ENCODE measurements around the gene RAC2. TPM values are rescaled to one million over a fixed set of nuclear protein-coding genes. Genes with fewer than 3 reads are reported as not detected.
A peak's percentile ranks its signal among the peaks of the same experiment; 100 is the strongest.

Gene RAC2
- total and polyA plus RNA-seq, 9 of the 15 experiments (the other 6 are each of a cell fraction or from before 2014, with no cell fraction given), result 22.7 to 103 (median 43.3) TPM

- TF ChIP-seq, protein P1, sequence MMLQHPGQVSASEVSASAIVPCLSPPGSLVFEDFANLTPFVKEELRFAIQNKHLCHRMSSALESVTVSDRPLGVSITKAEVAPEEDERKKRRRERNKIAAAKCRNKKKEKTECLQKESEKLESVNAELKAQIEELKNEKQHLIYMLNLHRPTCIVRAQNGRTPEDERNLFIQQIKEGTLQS (IDR thresholded peaks at IDR 0.05), result no peak
- TF ChIP-seq, protein P1 (CRISPR knock-in tag; conservative IDR thresholded peaks at IDR 0.05), result no peak
- TF ChIP-seq, protein P2, sequence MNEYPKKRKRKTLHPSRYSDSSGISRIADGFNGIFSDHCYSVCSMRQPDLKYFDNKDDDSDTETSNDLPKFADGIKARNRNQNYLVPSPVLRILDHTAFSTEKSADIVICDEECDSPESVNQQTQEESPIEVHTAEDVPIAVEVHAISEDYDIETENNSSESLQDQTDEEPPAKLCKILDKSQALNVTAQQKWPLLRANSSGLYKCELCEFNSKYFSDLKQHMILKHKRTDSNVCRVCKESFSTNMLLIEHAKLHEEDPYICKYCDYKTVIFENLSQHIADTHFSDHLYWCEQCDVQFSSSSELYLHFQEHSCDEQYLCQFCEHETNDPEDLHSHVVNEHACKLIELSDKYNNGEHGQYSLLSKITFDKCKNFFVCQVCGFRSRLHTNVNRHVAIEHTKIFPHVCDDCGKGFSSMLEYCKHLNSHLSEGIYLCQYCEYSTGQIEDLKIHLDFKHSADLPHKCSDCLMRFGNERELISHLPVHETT (CRISPR knock-in tag; conservative IDR thresholded peaks at IDR 0.05 in 1 of 2, IDR thresholded peaks at IDR 0.05 in 1 of 2), result 0 out of 4 replicates have a peak, but pooled peaks of 1 of the 2 experiments have one; percentile 38
- TF ChIP-seq L3MBTL2 (IDR thresholded peaks at IDR 0.05) (peak; percentile 26; the same call in 1 of the 2 replicates), DNMT1 (IDR thresholded peaks at IDR 0.05) (no peak), HMG20A (CRISPR knock-in tag; conservative IDR thresholded peaks at IDR 0.05) (no peak), DEAF1 (CRISPR knock-in tag; IDR thresholded peaks at IDR 0.05) (no peak), SPI1 (IDR thresholded peaks at IDR 0.05; ENCODE audit: borderline replicate concordance, low read depth, low read length) (peak; percentile 96), NCOA4 (IDR thresholded peaks at IDR 0.05; ENCODE audit: partially characterized antibody) (no peak), SMARCE1 (IDR thresholded peaks at IDR 0.05) (peak; percentile 25; the same call in 1 of the 2 replicates), MCM2 (IDR thresholded peaks at IDR 0.05; ENCODE audit: low read depth) (no peak), C11orf30 (IDR thresholded peaks at IDR 0.05; ENCODE audit: low read depth) (no peak), BRD9 (IDR thresholded peaks at IDR 0.05; ENCODE audit: low read depth, partially characterized antibody) (no peak), KDM1A (IDR thresholded peaks at IDR 0.05) (no peak), CHAMP1 (IDR thresholded peaks at IDR 0.05) (no peak), HOXB6 (CRISPR knock-in tag; IDR thresholded peaks at IDR 0.05; ENCODE audit: borderline replicate concordance) (no peak)
- TF ChIP-seq, protein P3, sequence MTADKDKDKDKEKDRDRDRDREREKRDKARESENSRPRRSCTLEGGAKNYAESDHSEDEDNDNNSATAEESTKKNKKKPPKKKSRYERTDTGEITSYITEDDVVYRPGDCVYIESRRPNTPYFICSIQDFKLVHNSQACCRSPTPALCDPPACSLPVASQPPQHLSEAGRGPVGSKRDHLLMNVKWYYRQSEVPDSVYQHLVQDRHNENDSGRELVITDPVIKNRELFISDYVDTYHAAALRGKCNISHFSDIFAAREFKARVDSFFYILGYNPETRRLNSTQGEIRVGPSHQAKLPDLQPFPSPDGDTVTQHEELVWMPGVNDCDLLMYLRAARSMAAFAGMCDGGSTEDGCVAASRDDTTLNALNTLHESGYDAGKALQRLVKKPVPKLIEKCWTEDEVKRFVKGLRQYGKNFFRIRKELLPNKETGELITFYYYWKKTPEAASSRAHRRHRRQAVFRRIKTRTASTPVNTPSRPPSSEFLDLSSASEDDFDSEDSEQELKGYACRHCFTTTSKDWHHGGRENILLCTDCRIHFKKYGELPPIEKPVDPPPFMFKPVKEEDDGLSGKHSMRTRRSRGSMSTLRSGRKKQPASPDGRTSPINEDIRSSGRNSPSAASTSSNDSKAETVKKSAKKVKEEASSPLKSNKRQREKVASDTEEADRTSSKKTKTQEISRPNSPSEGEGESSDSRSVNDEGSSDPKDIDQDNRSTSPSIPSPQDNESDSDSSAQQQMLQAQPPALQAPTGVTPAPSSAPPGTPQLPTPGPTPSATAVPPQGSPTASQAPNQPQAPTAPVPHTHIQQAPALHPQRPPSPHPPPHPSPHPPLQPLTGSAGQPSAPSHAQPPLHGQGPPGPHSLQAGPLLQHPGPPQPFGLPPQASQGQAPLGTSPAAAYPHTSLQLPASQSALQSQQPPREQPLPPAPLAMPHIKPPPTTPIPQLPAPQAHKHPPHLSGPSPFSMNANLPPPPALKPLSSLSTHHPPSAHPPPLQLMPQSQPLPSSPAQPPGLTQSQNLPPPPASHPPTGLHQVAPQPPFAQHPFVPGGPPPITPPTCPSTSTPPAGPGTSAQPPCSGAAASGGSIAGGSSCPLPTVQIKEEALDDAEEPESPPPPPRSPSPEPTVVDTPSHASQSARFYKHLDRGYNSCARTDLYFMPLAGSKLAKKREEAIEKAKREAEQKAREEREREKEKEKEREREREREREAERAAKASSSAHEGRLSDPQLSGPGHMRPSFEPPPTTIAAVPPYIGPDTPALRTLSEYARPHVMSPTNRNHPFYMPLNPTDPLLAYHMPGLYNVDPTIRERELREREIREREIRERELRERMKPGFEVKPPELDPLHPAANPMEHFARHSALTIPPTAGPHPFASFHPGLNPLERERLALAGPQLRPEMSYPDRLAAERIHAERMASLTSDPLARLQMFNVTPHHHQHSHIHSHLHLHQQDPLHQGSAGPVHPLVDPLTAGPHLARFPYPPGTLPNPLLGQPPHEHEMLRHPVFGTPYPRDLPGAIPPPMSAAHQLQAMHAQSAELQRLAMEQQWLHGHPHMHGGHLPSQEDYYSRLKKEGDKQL (CRISPR knock-in tag; IDR thresholded peaks at IDR 0.05; ENCODE audit: borderline replicate concordance), result no peak
These were observed 30.4 kb upstream of the RAC2 start (continued) for GRCh38 chr22:37274380-37274862.

All from K562 (cell line).